Measurements from ENCODE around the gene FTCD.
A peak's percentile ranks its signal among the peaks of the same experiment; 100 is the strongest.
"Not testable (repeated sequence)": the region's sequence is repeated elsewhere in the genome, so short reads cannot be mapped to it uniquely, and the experiment has no call there.

FTCD gene

GRCh38 chr21:46188226-46189212 lies 33.1 kb upstream of the FTCD start:
- intact Hi-C loops (cut with DNase I), result no loop called here
- DNase-seq, result peak in 6 of 10 donors; percentile 48 to 89 (median 68)

DNA sequence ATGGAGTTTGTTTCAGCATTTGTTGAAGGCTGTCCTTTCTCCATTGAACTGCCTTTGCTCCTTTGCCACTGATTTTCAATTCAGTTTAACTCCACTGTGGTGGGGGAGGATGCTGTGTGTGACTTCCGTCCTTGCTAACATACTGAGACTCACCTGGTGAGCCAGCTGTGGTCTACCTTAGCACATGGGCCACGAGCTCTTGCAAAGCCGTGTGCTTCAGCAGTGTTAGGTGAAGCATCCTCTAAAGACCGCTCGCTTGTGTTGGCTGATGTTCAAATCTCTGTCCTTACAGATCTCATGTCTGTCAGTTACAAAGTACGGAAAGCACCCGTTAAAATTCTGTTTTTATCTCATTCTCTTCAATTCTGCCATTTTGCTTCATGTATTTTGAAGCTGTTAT lies 32.4 kb upstream of the FTCD start:
- intact Hi-C loops (cut with DNase I), result no loop called here
- no peak for DNase-seq

GRCh38 chr21:46187261-46187660 lies 31.9 kb upstream of the FTCD start:
- peak in 1 of 10 donors; percentile 22 for DNase-seq
- intact Hi-C loops (cut with DNase I), result no loop called here

DNA sequence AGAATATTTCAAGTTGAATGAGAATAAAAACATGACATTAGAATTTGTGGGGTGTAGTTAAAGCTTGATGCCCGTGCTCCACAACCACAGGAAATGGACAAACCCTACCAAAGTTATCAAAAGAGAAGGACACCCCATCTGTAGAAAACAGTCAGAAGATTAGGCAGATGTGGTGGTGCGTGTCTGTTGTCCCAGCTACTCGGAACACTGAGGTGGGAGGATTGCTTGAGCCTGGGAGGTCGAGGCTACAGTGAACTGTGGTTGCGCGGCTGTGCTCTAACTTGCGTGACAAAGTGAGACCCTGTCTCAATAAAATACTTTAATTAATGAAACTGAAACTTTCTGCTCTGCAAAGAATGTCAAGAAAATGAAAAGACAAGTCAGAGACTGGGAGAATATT lies 30.3 kb upstream of the FTCD start:
- DNase-seq, result peak in 1 of 10 donors; percentile 60
- intact Hi-C loops (cut with DNase I), result no loop called here

DNA sequence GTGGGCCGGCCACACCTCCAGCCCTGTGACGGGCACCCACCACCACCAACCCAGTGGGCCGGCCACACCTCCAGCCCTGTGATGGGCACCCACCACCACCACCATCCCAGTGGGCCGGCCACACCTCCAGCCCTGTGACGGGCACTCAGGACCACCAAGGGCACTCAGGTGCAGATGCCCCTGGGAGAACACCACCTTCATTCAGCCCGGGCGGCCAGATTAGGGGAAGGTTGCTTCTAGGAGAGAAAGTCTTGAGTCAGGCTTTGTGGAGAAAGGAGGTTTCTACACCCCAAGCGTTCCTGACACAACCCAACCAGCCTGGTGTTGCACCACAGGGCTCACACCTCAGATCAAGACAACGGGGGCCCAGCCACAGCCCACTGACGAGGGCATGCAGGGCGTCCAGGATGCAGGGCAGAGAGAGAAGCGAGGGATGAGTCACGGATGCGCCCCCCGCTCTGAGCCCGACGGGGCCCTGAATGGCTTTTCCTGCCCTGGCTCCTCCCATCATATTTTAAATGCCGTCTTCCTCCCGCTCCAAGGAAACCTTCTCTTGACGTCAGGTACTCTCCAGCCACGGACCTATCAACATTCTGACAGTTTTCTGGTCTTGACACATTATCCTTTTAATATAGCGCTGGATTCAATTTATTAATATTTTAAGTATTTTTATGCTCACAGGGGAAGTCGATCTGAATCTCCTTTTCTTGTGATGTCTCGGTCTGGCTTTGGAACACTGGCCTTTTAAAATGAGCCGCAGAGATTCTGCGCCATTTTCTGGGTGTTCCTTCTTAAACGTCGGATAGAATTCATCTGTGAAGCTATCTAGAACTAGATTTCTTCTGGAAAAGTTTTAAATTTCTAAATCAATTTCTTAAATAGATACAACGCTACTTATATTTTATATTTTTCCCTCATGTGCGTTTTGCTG lies 29.5 kb upstream of the FTCD start:
- DNase-seq, result peak; percentile 67 to 99 (median 83)
- intact Hi-C loops (cut with DNase I), result no loop called here

- peak in 9 of 10 donors; percentile 36 to 95 (median 60) for DNase-seq
- intact Hi-C loops (cut with DNase I), result no loop called here
Observed at GRCh38 chr21:46183910-46184624, 28.7 kb upstream of the FTCD start, which contains the start of gene SPATC1L. Gene SPATC1L (minus strand): TSS chr21:46184459. CDS start chr21:46182816, 1,643 bp downstream.

- DNase-seq; intact Hi-C loops (cut with DNase I): not testable (repeated sequence)
Observed at GRCh38 chr21:46183337-46183909, 28.0 kb upstream of the FTCD start.

DNA sequence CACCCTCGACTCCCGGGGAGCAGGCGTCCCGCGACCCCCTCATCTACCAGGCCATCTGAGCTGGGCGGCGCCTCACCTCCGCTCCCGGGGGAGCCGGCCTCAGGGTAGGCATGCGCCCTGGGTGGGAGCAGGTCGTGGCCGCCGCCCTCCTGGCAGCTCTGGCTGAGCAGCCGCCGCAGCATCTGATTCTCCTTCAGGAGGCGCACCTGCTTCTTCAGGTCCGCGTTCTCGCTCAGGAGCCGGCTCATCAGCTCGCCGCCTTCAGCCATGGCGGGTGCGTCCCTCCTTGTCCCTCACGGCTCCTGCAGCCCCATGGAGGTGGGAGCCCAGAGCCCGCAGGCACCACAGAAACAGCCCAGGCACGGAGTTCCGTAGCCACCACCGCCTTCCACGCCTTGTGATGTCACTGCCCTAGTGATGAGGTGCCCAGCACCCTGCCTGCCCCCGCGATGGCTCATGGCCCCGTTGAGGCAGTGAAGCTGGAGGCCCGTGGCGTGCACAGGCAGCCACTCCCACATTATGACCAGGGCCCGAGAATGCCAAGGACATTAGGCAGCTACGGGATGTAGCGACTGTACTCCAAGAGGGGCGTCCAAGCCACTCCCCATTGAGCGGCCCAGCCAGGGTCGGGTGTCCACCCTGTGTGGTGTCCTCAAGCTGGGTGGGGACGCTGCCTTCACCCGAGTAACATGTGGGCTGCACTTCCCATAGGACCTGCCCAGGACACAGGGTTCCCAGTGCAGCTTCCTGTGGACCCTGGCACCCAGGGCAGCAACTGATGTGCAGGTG lies 27.4 kb upstream of the FTCD start:
- intact Hi-C loops (cut with DNase I), result no loop called here
- DNase-seq, result peak in 3 of 10 donors; percentile 9 to 85 (median 63)

DNA sequence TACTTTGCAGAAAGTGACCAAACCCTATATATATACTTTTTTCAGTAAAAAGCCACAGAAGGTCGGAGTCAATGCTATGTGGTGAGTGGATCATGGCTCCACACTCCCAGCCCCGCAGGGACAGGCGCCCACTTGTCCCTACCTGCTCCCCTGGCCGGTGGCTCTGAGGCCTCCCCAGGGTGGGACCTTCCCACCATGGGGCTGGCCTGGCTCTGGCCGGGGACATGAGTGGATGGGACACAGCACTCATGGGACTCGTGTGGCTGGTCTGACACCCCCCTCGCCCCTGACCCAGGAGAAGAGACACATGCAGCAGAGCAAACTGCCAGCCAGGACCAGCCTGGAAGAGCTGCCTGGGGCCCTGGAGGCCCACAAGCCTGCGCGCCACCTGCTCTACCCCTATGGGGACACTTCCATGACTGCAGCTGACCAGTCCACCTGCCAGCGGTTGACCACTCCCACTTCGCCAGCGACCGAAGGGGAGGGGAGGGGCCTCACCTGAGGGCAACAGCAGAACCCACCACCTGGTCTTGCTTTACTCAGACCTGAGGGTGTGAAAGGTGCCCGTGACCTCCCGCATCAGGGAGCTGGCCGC lies 26.7 kb upstream of the FTCD start:
- DNase-seq, result peak in 2 of 10 donors; percentile 7 to 65
- intact Hi-C loops (cut with DNase I), result no loop called here

DNA sequence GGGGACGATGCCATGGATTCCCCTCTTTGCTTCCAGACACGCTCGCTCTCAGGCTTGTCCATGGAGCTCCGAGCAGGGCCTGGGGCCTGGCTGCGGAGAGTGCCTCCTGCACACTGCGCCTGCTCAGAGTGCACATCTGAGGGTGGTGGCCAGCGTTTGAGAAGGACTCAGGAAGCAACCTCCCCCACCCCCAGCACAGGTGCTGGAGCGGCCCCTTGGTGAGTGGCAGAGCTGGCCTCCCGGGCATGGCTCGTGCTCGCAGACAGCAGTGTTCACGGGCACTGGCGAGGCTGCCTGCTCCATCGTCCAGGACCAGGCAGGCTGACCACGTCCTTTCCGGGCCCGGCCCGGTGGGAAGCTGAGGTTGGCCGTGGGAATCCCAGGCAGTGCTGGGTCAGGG lies 26.1 kb upstream of the FTCD start:
- peak in 3 of 10 donors; percentile 7 to 82 (median 67) for DNase-seq
- intact Hi-C loops (cut with DNase I), result no loop called here

- intact Hi-C loops (cut with DNase I), result no loop called here
- peak in 3 of 10 donors; percentile 6 to 83 (median 63) for DNase-seq
Observed at GRCh38 chr21:46180778-46181391, 25.5 kb upstream of the FTCD start.

DNA sequence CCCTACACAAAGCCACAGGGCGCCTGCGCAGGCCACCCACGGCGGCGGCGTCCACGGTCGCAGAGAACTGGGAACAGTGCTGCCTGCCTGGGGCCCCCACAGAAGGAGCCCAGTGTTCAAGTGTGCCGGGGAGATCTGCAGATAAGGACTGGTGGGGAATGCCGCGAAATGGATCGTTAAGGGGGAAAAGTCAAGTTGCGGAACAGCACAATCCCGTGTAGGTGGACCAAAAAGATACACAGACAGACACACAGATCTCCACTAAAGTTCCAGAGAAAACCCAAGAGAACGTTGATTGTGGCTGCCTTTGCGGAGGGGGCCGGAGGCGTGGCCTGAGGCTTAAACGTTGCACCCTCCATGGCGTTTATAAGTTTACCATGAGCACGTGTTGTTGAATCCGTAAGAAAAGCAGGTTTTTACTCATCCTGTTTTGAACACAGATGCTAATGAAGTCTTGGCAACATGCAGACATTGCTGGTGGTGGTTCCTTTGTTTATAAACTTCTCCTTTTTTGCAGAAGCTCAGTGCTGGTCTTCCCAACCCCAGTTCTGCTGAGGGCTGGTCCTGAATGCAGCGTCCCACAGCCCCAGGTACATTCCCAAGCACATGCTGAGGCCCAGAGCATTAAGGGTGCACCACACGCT lies 24.8 kb upstream of the FTCD start:
- intact Hi-C loops (cut with DNase I), result no loop called here
- DNase-seq, result peak in 1 of 10 donors; percentile 68

GRCh38 chr21:46179708-46180078 lies 24.3 kb upstream of the FTCD start:
- intact Hi-C loops (cut with DNase I), result no loop called here
- DNase-seq, result peak in 3 of 10 donors; percentile 5 to 75 (median 58)

- intact Hi-C loops (cut with DNase I), result no loop called here
- DNase-seq, result peak in 1 of 10 donors; percentile 21
Observed at GRCh38 chr21:46178961-46179360, 23.6 kb upstream of the FTCD start.

GRCh38 chr21:46176443-46177129 lies 21.2 kb upstream of the FTCD start:
- DNase-seq; intact Hi-C loops (cut with DNase I): not testable (repeated sequence)

- intact Hi-C loops (cut with DNase I), result no loop called here
- DNase-seq, result peak in 1 of 10 donors; percentile 3
Observed at GRCh38 chr21:46173573-46173972, 18.2 kb upstream of the FTCD start.
